Smooth muscle cell (in vitro differentiated cells): Measurements from ENCODE around the gene ACSF3. TPM values are rescaled to one million over a fixed set of nuclear protein-coding genes. Genes with fewer than 3 reads are reported as not detected.

Experiments
- DNase-seq: peaks from one replicate; lab custom pipeline; 2025; ENCODE audit not compliant: unreplicated experiment; lab: John Stamatoyannopoulos, UW
- H2AFZ ChIP-seq: fragments of 200-600 bp; sonication (generic); 2 replicates; pipeline ENCODE4 v1.6.0; 2016; ENCODE audit warnings: antibody characterized with exemption, low read depth, mild to moderate bottlenecking
- H3F3A ChIP-seq: fragments of 200-600 bp; sonication (generic); 2 replicates; pipeline ENCODE4 v1.6.0; 2017; ENCODE audit warnings: antibody characterized with exemption, low read depth
- H3K27ac ChIP-seq: fragments of 200-600 bp; sonication (generic); 2 replicates; pipeline ENCODE4 v1.5.1; 2016; ENCODE audit warnings: low read depth, mild to moderate bottlenecking
- H3K27me3 ChIP-seq: fragments of 200-600 bp; sonication (generic); 2 replicates; pipeline ENCODE4 v1.6.1; 2016; ENCODE audit warnings: low read depth, mild to moderate bottlenecking
- H3K36me3 ChIP-seq: fragments of 200-600 bp; sonication (generic); 2 replicates; pipeline ENCODE4 v1.5.1; 2016; ENCODE audit warnings: low read depth
- H3K4me1 ChIP-seq: fragments of 200-600 bp; sonication (generic); 2 replicates; pipeline ENCODE4 v1.5.1; 2016; ENCODE audit warnings: low read depth
- H3K4me2 ChIP-seq: fragments of 200-600 bp; sonication (generic); 2 replicates; pipeline ENCODE4 v1.6.0; 2016; ENCODE audit warnings: mild to moderate bottlenecking
- H3K4me3 ChIP-seq: fragments of 200-600 bp; sonication (generic); 2 replicates; pipeline ENCODE4 v1.5.1; 2016; ENCODE audit warnings: mild to moderate bottlenecking
- H3K79me2 ChIP-seq: fragments of 200-600 bp; sonication (generic); 2 replicates; pipeline ENCODE4 v1.6.0; 2016; ENCODE audit warnings: low read depth, mild to moderate bottlenecking
- H3K9ac ChIP-seq: fragments of 200-600 bp; sonication (generic); 2 replicates; pipeline ENCODE4 v1.6.0; 2016; ENCODE audit warnings: low read depth
- H3K9me3 ChIP-seq: fragments of 200-600 bp; sonication (generic); replicated peaks from 2 replicates; pipeline ENCODE4 v1.5.1; 2016; ENCODE audit warnings: low read depth
- H4K20me1 ChIP-seq: fragments of 200-600 bp; sonication (generic); 2 replicates; pipeline ENCODE4 v1.6.0; 2016; ENCODE audit warnings: low read depth
- WGBS: methylation state at CpG from one replicate; pipeline ENCODE4 v1.1.7; 2016; ENCODE audit warnings: low lambda C conversion rate; 5-methylcytosine and 5-hydroxymethylcytosine counted together
- polyA plus RNA-seq: library from polyadenylated mRNA; unstranded; fragments of >200 nt; fragmentation: Nextera tagmentation; extraction: Ambion mirVana; gene quantifications from 2 replicates; pipeline ENCODE4 v1.2.1, GENCODE V29; 2016
- total RNA-seq: library from RNA; depleted of rRNA; stranded (reverse); fragments of >200 nt; gene quantifications from 2 replicates; pipeline ENCODE4 v1.2.3, GENCODE V29; 2014
- TF ChIP-seq, protein P1 (sequence below): fragments of 200-600 bp; sonication (generic); IDR thresholded peaks from 2 replicates; pipeline ENCODE4 v1.5.1; 2017; ENCODE audit warnings: borderline replicate concordance, mild to moderate bottlenecking, antibody characterized with exemption; ENCODE audit not compliant: insufficient read depth, poor library complexity, severe bottlenecking

Gene ACSF3
- total and polyA plus RNA-seq, 2 experiments from 2014 or later: 13.6 to 15.1 TPM

GRCh38 chr16:89161763-89162713 lies 68.4 kb downstream of the ACSF3 start:
- Histone ChIP-seq H3K27ac (no peak overlapping the region), H3K9ac (no peak overlapping the region), H4K20me1 (no peaks in the 10 kb centered on the region), H3K4me1 (no peaks in the 10 kb centered on the region), H3K79me2 (no peaks in the 10 kb centered on the region), H3F3A (no peaks in the 10 kb centered on the region), H3K9me3 (no peaks in the 10 kb centered on the region), H2AFZ (no peak overlapping the region), H3K36me3 (no peaks in the 10 kb centered on the region), H3K4me2 (no peak overlapping the region), H3K27me3 (no peaks in the 10 kb centered on the region), H3K4me3 (no peak overlapping the region)
- TF ChIP-seq, protein P1, sequence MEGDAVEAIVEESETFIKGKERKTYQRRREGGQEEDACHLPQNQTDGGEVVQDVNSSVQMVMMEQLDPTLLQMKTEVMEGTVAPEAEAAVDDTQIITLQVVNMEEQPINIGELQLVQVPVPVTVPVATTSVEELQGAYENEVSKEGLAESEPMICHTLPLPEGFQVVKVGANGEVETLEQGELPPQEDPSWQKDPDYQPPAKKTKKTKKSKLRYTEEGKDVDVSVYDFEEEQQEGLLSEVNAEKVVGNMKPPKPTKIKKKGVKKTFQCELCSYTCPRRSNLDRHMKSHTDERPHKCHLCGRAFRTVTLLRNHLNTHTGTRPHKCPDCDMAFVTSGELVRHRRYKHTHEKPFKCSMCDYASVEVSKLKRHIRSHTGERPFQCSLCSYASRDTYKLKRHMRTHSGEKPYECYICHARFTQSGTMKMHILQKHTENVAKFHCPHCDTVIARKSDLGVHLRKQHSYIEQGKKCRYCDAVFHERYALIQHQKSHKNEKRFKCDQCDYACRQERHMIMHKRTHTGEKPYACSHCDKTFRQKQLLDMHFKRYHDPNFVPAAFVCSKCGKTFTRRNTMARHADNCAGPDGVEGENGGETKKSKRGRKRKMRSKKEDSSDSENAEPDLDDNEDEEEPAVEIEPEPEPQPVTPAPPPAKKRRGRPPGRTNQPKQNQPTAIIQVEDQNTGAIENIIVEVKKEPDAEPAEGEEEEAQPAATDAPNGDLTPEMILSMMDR: no peak
- 94% methylated on average over 40 of the region's 40 CpGs for WGBS
- DNase-seq: no peak

GRCh38 chr16:89163297-89163696 lies 69.6 kb downstream of the ACSF3 start:
- Histone ChIP-seq H4K20me1 (no peaks in the 10 kb centered on the region), H3K9ac (no peak overlapping the region), H3K79me2 (no peaks in the 10 kb centered on the region)

DNA sequence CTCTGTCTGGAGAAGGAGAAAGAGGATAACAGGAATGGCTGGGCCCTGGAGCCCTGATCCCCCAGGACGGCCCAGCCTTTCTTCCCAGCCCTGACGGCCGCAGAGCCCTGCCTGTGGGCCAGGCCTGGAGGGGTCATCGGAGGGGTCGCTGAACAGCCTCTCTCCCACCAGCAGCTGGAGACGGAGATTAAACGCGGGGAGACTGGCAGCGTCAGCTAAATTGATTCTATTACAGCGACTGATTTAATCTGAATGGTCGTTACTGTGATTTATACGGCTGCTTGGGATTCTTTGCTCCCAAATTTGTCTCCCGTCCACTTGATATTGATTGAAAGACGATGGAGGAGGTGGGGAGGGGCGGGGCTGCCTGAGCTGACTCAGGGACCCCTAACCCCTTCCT lies 70.8 kb downstream of the ACSF3 start:
- WGBS: 67% methylated on average over 15 of the region's 15 CpGs
- no peak for DNase-seq
- TF ChIP-seq, protein P1: no peak
- Histone ChIP-seq H3K4me3 (no peak overlapping the region), H3K36me3 (no peaks in the 10 kb centered on the region), H3K9me3 (no peaks in the 10 kb centered on the region), H3K27ac (no peak overlapping the region), H3K4me2 (no peak overlapping the region), H3K79me2 (no peaks in the 10 kb centered on the region), H3K27me3 (no peaks in the 10 kb centered on the region), H3K4me1 (no peaks in the 10 kb centered on the region), H3K9ac (no peak overlapping the region), H3F3A (no peaks in the 10 kb centered on the region), H2AFZ (no peak overlapping the region), H4K20me1 (no peaks in the 10 kb centered on the region)

More at GRCh38 chr16:89163297-89163696, 69.6 kb downstream of the ACSF3 start:
- Histone ChIP-seq H3K9me3 (no peaks in the 10 kb centered on the region), H3K4me3 (no peak overlapping the region), H3K36me3 (no peaks in the 10 kb centered on the region), H3F3A (no peaks in the 10 kb centered on the region), H3K27me3 (no peaks in the 10 kb centered on the region), H3K4me1 (no peaks in the 10 kb centered on the region), H2AFZ (no peak overlapping the region), H3K27ac (no peak overlapping the region), H3K4me2 (no peak overlapping the region)
- TF ChIP-seq, protein P1: no peak
- no peak for DNase-seq
- WGBS: 95% methylated on average over 9 of the region's 9 CpGs
